GM12878 (cell line): ENCODE data around the gene SLX4IP. TPM values are rescaled to one million over a fixed set of nuclear protein-coding genes. Genes with fewer than 3 reads are reported as not detected.

Experiments
- ATAC-seq: fragments of 200-7000 bp; cut with Tn5 transposase; 3 replicates; pipeline ENCODE4 v1.9.1; 2020; ENCODE audit warnings: mild to moderate bottlenecking, moderate library complexity
- BruUV-seq: library from RNA; stranded (reverse); fragments of 400-500 nt; replicated peaks from 2 replicates; lab custom pipeline; 2021; lab: Mats Ljungman, UMichigan
- CTCF ChIA-PET: fragments of 300-600 bp; sonication (Branson Sonifier 250); formaldehyde crosslinking; extraction: SDS; loops from one replicate; lab custom pipeline; 2021; ENCODE audit warnings: inconsistent platforms; lab: Yijun Ruan, JAX
- POLR2A ChIA-PET: fragments of 350-600 bp; formaldehyde crosslinking; extraction: SDS; loops from one replicate; lab custom pipeline; 2021; ENCODE audit warnings: inconsistent platforms; lab: Charles Lee
- RAD21 ChIA-PET: fragments of 300-600 bp; sonication (Branson Sonifier 250); formaldehyde crosslinking; loops from one replicate; lab custom pipeline; 2023; ENCODE audit warnings: antibody characterized with exemption; ENCODE audit not compliant: unreplicated experiment; lab: Charles Lee
- SMC1A ChIA-PET: fragments of 300-600 bp; sonication (Branson Sonifier 250); formaldehyde crosslinking; loops from one replicate; lab custom pipeline; 2023; ENCODE audit not compliant: unreplicated experiment, uncharacterized antibody; lab: Charles Lee
- DNase-seq: peaks from one replicate; pipeline ENCODE4 v3.0.0-alpha.2; 2011; ENCODE audit warnings: low read depth, low spot score
- FAIRE-seq: peaks from 3 replicates; lab custom pipeline; 2011; peaks lifted over from hg19 to GRCh38; lab: Jason Lieb, UNC
- H2AFZ ChIP-seq: 2 replicates; pipeline ENCODE4 v1.6.0; 2011; ENCODE audit warnings: low read depth, low read length, control low read depth; ENCODE audit not compliant: control insufficient read depth
- H3K27ac ChIP-seq: 2 replicates; pipeline ENCODE4 v1.5.1; 2011; ENCODE audit warnings: control low read depth; ENCODE audit not compliant: control insufficient read depth, insufficient read depth
- H3K27me3 ChIP-seq, 2 experiments: replicated peaks in 1 of 2; 2 replicates each; pipeline versions ENCODE4 v1.6.0 to v1.6.1; 2011; ENCODE audit warnings: low read length in 1 of 2; ENCODE audit not compliant: control insufficient read depth in 2 of 2, insufficient read depth in 2 of 2
- H3K36me3 ChIP-seq, 2 experiments: 2 replicates each; pipeline ENCODE4 v1.5.1; 2011; ENCODE audit warnings: low read length in 1 of 2; ENCODE audit not compliant: control insufficient read depth in 2 of 2, insufficient read depth in 2 of 2
- H3K4me1 ChIP-seq: 2 replicates; pipeline ENCODE4 v1.6.1; 2011; ENCODE audit warnings: mild to moderate bottlenecking, low read length, moderate library complexity, mixed read lengths; ENCODE audit not compliant: control insufficient read depth, insufficient read depth
- H3K4me2 ChIP-seq: 2 replicates; pipeline ENCODE4 v1.6.0; 2011; ENCODE audit warnings: control low read depth; ENCODE audit not compliant: control insufficient read depth, insufficient read depth
- H3K4me3 ChIP-seq: fragments of 200-600 bp; sonication (generic); 2 replicates; pipeline ENCODE4 v1.5.1; 2016
- H3K79me2 ChIP-seq: 2 replicates; pipeline ENCODE4 v1.6.0; 2011; ENCODE audit warnings: low read length; ENCODE audit not compliant: control insufficient read depth, insufficient read depth
- H3K9ac ChIP-seq: 2 replicates; pipeline ENCODE4 v1.8.0; 2011; ENCODE audit warnings: low read length, control low read depth, mixed read lengths; ENCODE audit not compliant: control insufficient read depth, insufficient read depth
- H3K9me3 ChIP-seq: replicated peaks from 3 replicates; pipeline ENCODE4 v1.5.1; 2011; ENCODE audit warnings: mild to moderate bottlenecking, low read length; ENCODE audit not compliant: control insufficient read depth, insufficient read depth
- H4K20me1 ChIP-seq: 2 replicates; pipeline ENCODE4 v1.6.0; 2011; ENCODE audit not compliant: control insufficient read depth, insufficient read depth
- CREB1 ChIP-seq: IDR thresholded peaks from 2 replicates; pipeline ENCODE4 v1.6.1; 2012; ENCODE audit warnings: low read depth, mild to moderate bottlenecking, inconsistent platforms
- CREM ChIP-seq: IDR thresholded peaks from 2 replicates; pipeline ENCODE4 v1.6.1; 2014; ENCODE audit warnings: antibody characterized with exemption, low read depth
- CTCF ChIP-seq, 3 experiments: IDR thresholded peaks in 2 of 3; conservative IDR thresholded peaks in 1 of 3; 2 replicates each; pipeline ENCODE4 v1.5.1; 2011; ENCODE audit warnings: low read depth in 3 of 3, low read length in 3 of 3, mild to moderate bottlenecking in 3 of 3, control low read depth in 2 of 3, moderate library complexity in 2 of 3, inconsistent platforms in 1 of 3, mixed read lengths in 1 of 3; ENCODE audit not compliant: control insufficient read depth in 2 of 3, insufficient read depth in 1 of 3; ENCODE audit errors: extremely low read depth in 1 of 3
- ETV6 ChIP-seq, 2 experiments: fragments of 450-650 bp in 1 of 2; IDR thresholded peaks in 1 of 2; conservative IDR thresholded peaks in 1 of 2; 2 replicates each; pipeline ENCODE4 v1.6.1; 2014; ENCODE audit warnings: antibody characterized with exemption in 1 of 2, borderline replicate concordance in 1 of 2, low read depth in 1 of 2, mild to moderate bottlenecking in 1 of 2, moderate library complexity in 1 of 2
- FOXM1 ChIP-seq: IDR thresholded peaks from 2 replicates; pipeline ENCODE4 v1.6.1; 2012; ENCODE audit warnings: low read depth, mild to moderate bottlenecking, inconsistent platforms, low read length, moderate library complexity
- KAT2A ChIP-seq: conservative IDR thresholded peaks from 2 replicates; pipeline ENCODE4 v1.6.1; 2011; ENCODE audit warnings: low read depth, low read length; ENCODE audit not compliant: control insufficient read depth
- MYB ChIP-seq: fragments of 150-350 bp; IDR thresholded peaks from 2 replicates; pipeline ENCODE4 v1.6.1; 2014; ENCODE audit warnings: mild to moderate bottlenecking, low read depth, low read length, borderline replicate concordance
- NBN ChIP-seq: fragments of 450-650 bp; IDR thresholded peaks from 2 replicates; pipeline ENCODE4 v1.6.1; 2016
- NKRF ChIP-seq: fragments of 450-650 bp; conservative IDR thresholded peaks from 2 replicates; pipeline ENCODE4 v1.6.1; 2017; ENCODE audit warnings: mild to moderate bottlenecking, moderate library complexity
- NR2C2 ChIP-seq: IDR thresholded peaks from 2 replicates; pipeline ENCODE4 v1.6.1; 2011; ENCODE audit warnings: borderline replicate concordance, low read depth; ENCODE audit not compliant: control insufficient read depth, insufficient read length
- POLR2AphosphoS2 ChIP-seq: IDR thresholded peaks from 2 replicates; pipeline ENCODE4 v1.6.1; 2011; ENCODE audit warnings: low read depth, mild to moderate bottlenecking, low read length, improper control_type of control experiment, moderate library complexity
- RELA ChIP-seq: fragments of 450-650 bp; IDR thresholded peaks from 2 replicates; pipeline ENCODE4 v1.8.0; 2014; ENCODE audit warnings: borderline replicate concordance; ENCODE audit not compliant: partially characterized antibody
- SIN3A ChIP-seq: IDR thresholded peaks from 2 replicates; pipeline ENCODE4 v1.6.1; 2012; ENCODE audit warnings: low read depth, low read length, improper control_type of control experiment
- TCF12 ChIP-seq: IDR thresholded peaks from 2 replicates; pipeline ENCODE4 v1.6.1; 2011; ENCODE audit warnings: low read depth, mild to moderate bottlenecking, low read length
- ZBTB33 ChIP-seq: fragments of 450-650 bp; IDR thresholded peaks from 2 replicates; pipeline ENCODE4 v1.6.1; 2017; ENCODE audit warnings: mild to moderate bottlenecking
- WGBS: methylation state at CpG from one replicate; pipeline ENCODE4 v1.1.6; 2016; ENCODE audit warnings: low lambda C conversion rate; ENCODE audit not compliant: insufficient replicate concordance, insufficient coverage; ENCODE audit errors: missing lambda C conversion rate; 5-methylcytosine and 5-hydroxymethylcytosine counted together
- in situ Hi-C: fragments of 300-500 bp; cut with MboI; formaldehyde crosslinking; loops from 9 replicates; pipeline ENCODE4 v1.14.3; 2018; ENCODE audit warnings: mixed read lengths
- intact Hi-C: fragments of 100-400 bp; cut with micrococcal nuclease; formaldehyde crosslinking; loops from one replicate; pipeline ENCODE4 v1.14.2; 2022; ENCODE audit not compliant: unreplicated experiment
- polyA plus RNA-seq, 11 experiments: library from polyadenylated mRNA; depleted of rRNA in 4 of 11; unstranded in 6 of 11; stranded (reverse) in 5 of 11; fragments of >200 nt; fragmentation: Nextera tagmentation in 4 of 11; fragmentation: Illumina TruSeq in 1 of 11; extraction: Ambion mirVana in 4 of 11; extraction: Trizol in 1 of 11; gene quantifications; 1 replicate in 1 of 11; 2 replicates in 10 of 11; pipeline versions ENCODE4 v1.2.1 to v1.2.3, GENCODE V29; 2011 to 2016; ENCODE audit warnings: inconsistent platforms in 2 of 11, missing spikeins in 2 of 11, low read depth in 1 of 11
- total RNA-seq, 4 experiments: library from RNA; depleted of rRNA in 3 of 4; stranded (reverse); fragments of >200 nt in 3 of 4; fragmentation: Illumina TruSeq in 1 of 4; extraction: Trizol in 1 of 4; gene quantifications; 2 replicates each; pipeline versions ENCODE4 v1.2.1 to v1.2.3, GENCODE V29; 2013 to 2021

The SLX4IP gene
- total and polyA plus RNA-seq, 10 of the 15 experiments (the other 5 are each of a cell fraction or from before 2014, with no cell fraction given): 2.2 to 11.0 (median 6.3) TPM

DNA sequence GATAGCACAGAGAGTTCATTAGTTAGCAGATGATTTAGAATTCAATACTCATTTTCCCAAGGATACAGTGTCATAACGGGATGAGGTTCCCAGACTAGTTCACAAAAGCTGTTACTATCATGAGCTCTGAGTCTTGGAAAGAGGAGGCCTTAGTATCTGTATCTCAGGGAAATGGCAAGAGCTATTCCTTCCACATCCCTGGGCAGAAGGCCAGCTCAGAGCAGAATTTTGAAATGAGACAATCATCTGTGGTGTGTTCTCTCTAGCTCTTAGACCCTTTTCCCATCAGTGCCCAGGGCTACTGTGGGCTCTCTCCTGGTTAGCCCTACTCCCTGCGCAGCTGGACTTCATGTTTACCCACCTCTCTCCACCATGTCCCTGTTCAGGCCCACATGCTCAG lies 174.2 kb downstream of the SLX4IP start:
- Histone ChIP-seq H3K9me3 (no peaks in the 10 kb centered on the region), H3K79me2 (no peaks in the 10 kb centered on the region), H3K27ac (no peak overlapping the region), H3K36me3 (peaks cover 2 to 4% of the 10 kb centered on the region in 2 experiments; a peak in 2 of 4 replicates), H3K27me3 (no peaks in the 10 kb centered on the region), H3K4me2 (no peak overlapping the region), H3K4me3 (no peak overlapping the region), H3K4me1 (no peaks in the 10 kb centered on the region), H4K20me1 (no peaks in the 10 kb centered on the region), H2AFZ (no peak overlapping the region), H3K9ac (no peak overlapping the region)
- DNase-seq (no peak), FAIRE-seq (no peak), ATAC-seq (no peak)
- no TSS peak for BruUV-seq
- in situ Hi-C loops: no loop called here
- 100% methylated on average over 2 of the region's 2 CpGs for WGBS
- ChIA-PET SMC1A (interaction anchor here (1.0 to 1.3 kb wide), 2 partner anchors 95 to 668 kb away, joined by 3 to 4 read pairs; no protein-coding TSS in a partner anchor), POLR2A (no interaction called here), RAD21 (no interaction called here), CTCF (interaction anchor here (0.8 to 1.9 kb wide), 5 partner anchors 12 to 292 kb away, joined by 3 to 6 read pairs (median 3); no protein-coding TSS in a partner anchor)
- no peak for TF ChIP-seq CREM
- TF ChIP-seq NKRF: no peak
- TF ChIP-seq FOXM1: no peak
- TF ChIP-seq KAT2A: no peak
- TF ChIP-seq RELA: no peak
- TF ChIP-seq CTCF (IDR thresholded peaks at IDR 0.05 in 2 of 3, conservative IDR thresholded peaks at IDR 0.05 in 1 of 3; ENCODE audit: control insufficient read depth in 2 of 3, extremely low read depth in 1 of 3, insufficient read depth in 1 of 3, low read depth in 3 of 3, low read length in 3 of 3): no peak
- no peak for TF ChIP-seq NR2C2
- no peak for TF ChIP-seq NBN
- no peak for TF ChIP-seq CREB1
- TF ChIP-seq MYB: no peak
- TF ChIP-seq SIN3A: no peak
- TF ChIP-seq ZBTB33: no peak
- no peak for TF ChIP-seq ETV6 (conservative IDR thresholded peaks at IDR 0.05 in 1 of 2, IDR thresholded peaks at IDR 0.05 in 1 of 2; ENCODE audit: borderline replicate concordance in 1 of 2, low read depth in 1 of 2)
- TF ChIP-seq POLR2AphosphoS2: no peak
- no peak for TF ChIP-seq TCF12
- intact Hi-C loops: no loop called here
